BJ (cell line): Measurements from ENCODE around the gene MACROD1. TPM values are rescaled to one million over a fixed set of nuclear protein-coding genes. Genes with fewer than 3 reads are reported as not detected.
A peak's percentile ranks its signal among the peaks of the same experiment; 100 is the strongest.

Experiments
- CTCF ChIA-PET: fragments of 350-600 bp; formaldehyde crosslinking; extraction: SDS; loops from one replicate; lab custom pipeline; 2021; ENCODE audit warnings: antibody characterized with exemption, inconsistent platforms; lab: Yijun Ruan, JAX
- POLR2A ChIA-PET: fragments of 300-600 bp; sonication (Branson Sonifier 250); formaldehyde crosslinking; extraction: SDS; loops from one replicate; lab custom pipeline; 2021; ENCODE audit warnings: antibody characterized with exemption; lab: Charles Lee
- DNase-seq: peaks from one replicate; pipeline ENCODE4 v3.0.0-alpha.2; 2011; ENCODE audit warnings: low read depth
- H3K27me3 ChIP-seq: 2 replicates; pipeline ENCODE4 v1.6.0; 2011; ENCODE audit warnings: low read length; ENCODE audit not compliant: control insufficient read depth, insufficient read depth
- H3K36me3 ChIP-seq: 2 replicates; pipeline ENCODE4 v1.5.1; 2011; ENCODE audit warnings: low read length; ENCODE audit not compliant: control insufficient read depth, insufficient read depth
- H3K4me3 ChIP-seq: 2 replicates; pipeline ENCODE4 v1.5.1; 2011; ENCODE audit warnings: low read depth, mild to moderate bottlenecking, control low read depth, low read length
- CTCF ChIP-seq: IDR thresholded peaks from 2 replicates; pipeline ENCODE4 v1.5.1; 2011; ENCODE audit warnings: low read depth, mild to moderate bottlenecking, control low read depth, inconsistent platforms, low read length, moderate library complexity; ENCODE audit not compliant: insufficient read depth
- polyA plus RNA-seq: library from polyadenylated mRNA; depleted of rRNA; stranded (reverse); fragments of >200 nt; gene quantifications from 2 replicates; pipeline ENCODE4 v1.2.3, GENCODE V29; 2011

MACROD1 gene
- polyA plus RNA-seq, 1 experiment, result 12.4 TPM

- Histone ChIP-seq H3K4me3 (no peak overlapping the region), H3K36me3 (no peaks in the 10 kb centered on the region), H3K27me3 (no peaks in the 10 kb centered on the region)
- peak; percentile 25; the same call in 1 of the 2 replicates for TF ChIP-seq CTCF
- ChIA-PET CTCF (interaction anchor here (1.4 kb wide), 1 partner anchor 60 kb away, joined by 4 read pairs; no protein-coding TSS in a partner anchor), POLR2A (no interaction called here)
- no peak for DNase-seq
Measured at GRCh38 chr11:64088162-64089026, 77.5 kb downstream of the MACROD1 start.

GRCh38 chr11:64086258-64087123, 79.4 kb downstream of the MACROD1 start:
- H3K36me3 ChIP-seq, result no peaks in the 10 kb centered on the region
- no peak for TF ChIP-seq CTCF
- peak; percentile 2 for DNase-seq
- CTCF ChIA-PET, result interaction anchor here (0.6 kb wide), 1 partner anchor 102 kb away, joined by 3 read pairs; no protein-coding TSS in a partner anchor
- no peaks in the 10 kb centered on the region for H3K27me3 ChIP-seq
- POLR2A ChIA-PET, result no interaction called here
- no peak overlapping the region for H3K4me3 ChIP-seq

- no peaks in the 10 kb centered on the region for H3K36me3 ChIP-seq
- CTCF ChIA-PET, result no interaction called here
- no peak for DNase-seq
- H3K27me3 ChIP-seq, result no peaks in the 10 kb centered on the region
- POLR2A ChIA-PET, result no interaction called here
- no peak overlapping the region for H3K4me3 ChIP-seq
- no peak for TF ChIP-seq CTCF
Measured at GRCh38 chr11:64085906-64086257, 80.0 kb downstream of the MACROD1 start.

- Histone ChIP-seq H3K4me3 (no peak overlapping the region), H3K36me3 (no peaks in the 10 kb centered on the region), H3K27me3 (no peaks in the 10 kb centered on the region)
- DNase-seq, result no peak
- ChIA-PET CTCF (no interaction called here), POLR2A (no interaction called here)
- no peak for TF ChIP-seq CTCF
Measured at GRCh38 chr11:64084951-64085710, 80.8 kb downstream of the MACROD1 start.
